Mucosa of descending colon (tissue), 3 donors: ENCODE data around the gene ABITRAM. TPM values are rescaled to one million over a fixed set of nuclear protein-coding genes. Genes with fewer than 3 reads are reported as not detected.

Experiments
- ATAC-seq: fragments of 200-7000 bp; cut with Tn5 transposase; one replicate; pipeline ENCODE4 v1.9.1; 2020; ENCODE audit warnings: mild to moderate bottlenecking, moderate library complexity
- DNase-seq, 3 donors: peaks; one replicate each; pipeline ENCODE4 v3.0.0-alpha.2; 2020
- H3K36me3 ChIP-seq: fragments of 200-600 bp; one replicate; pipeline ENCODE4 v1.8.0; 2021; ENCODE audit warnings: low read depth, mild to moderate bottlenecking
- H3K4me1 ChIP-seq: fragments of 200-600 bp; one replicate; pipeline ENCODE4 v1.8.0; 2021; ENCODE audit warnings: low read depth, mild to moderate bottlenecking
- H3K4me3 ChIP-seq: fragments of 200-600 bp; one replicate; pipeline ENCODE4 v1.8.0; 2021; ENCODE audit warnings: mild to moderate bottlenecking
- H3K9me3 ChIP-seq: fragments of 200-600 bp; one replicate; pipeline ENCODE4 v1.8.0; 2021; ENCODE audit warnings: mild to moderate bottlenecking
- CTCF ChIP-seq: fragments of 200-600 bp; IDR thresholded peaks from one replicate; pipeline ENCODE4 v1.8.0; 2022; ENCODE audit warnings: antibody characterized with exemption, mild to moderate bottlenecking
- intact Hi-C, 2 donors: fragments of 100-400 bp; cut with DNase I in 1 of 2; cut with micrococcal nuclease in 1 of 2; formaldehyde crosslinking; loops; one replicate each; pipeline versions ENCODE4 v1.11.0 to v1.11.1; 2022; cut with DNase I, micrococcal nuclease
- total RNA-seq, 3 donors: library from RNA; stranded (reverse); fragmentation: NEBNext Ultra II Directional in 2 of 3; extraction: Animal tissue kit (Norgen Biotek cat#: 25700) in 2 of 3; gene quantifications; one replicate each; pipeline versions ENCODE4 v1.2.1 to v1.2.4, GENCODE V29; 2021 to 2023
- donor health status: DM: no; HTN: no; CAD: no; lungs with moderate emphysema.
- donor health status: DM: no; HTN: no; CAD: no.
- donor health status: DM: no; HTN: yes; CAD: no.

Gene ABITRAM
- total RNA-seq, 3 donors from 2014 or later = 13.2 to 16.8 (median 15.2) TPM

DNA sequence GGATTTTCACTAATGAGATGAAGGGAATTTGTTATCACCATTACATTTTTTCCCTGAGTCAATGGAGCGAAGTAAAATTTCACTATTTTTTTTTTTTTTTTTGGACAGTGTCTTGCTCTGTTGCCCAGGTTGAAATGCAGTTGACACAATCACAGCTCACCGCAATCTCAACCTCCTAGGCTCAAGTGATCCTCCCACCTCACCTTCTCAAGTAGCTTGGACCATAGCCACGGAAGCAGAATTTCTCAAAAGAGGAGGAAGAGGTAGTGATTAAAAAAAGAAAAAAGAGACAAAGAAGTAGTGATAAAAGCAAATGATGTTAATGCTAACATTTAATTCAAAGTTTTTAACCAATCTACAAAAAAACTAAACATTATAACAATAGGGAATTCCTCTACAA lies 30.0 kb upstream of the ABITRAM start:
- intact Hi-C loops = no loop called here
- no peak for DNase-seq
- ATAC-seq = no peak
- peaks cover 6% of the 10 kb centered on the region for H3K36me3 ChIP-seq
- H3K4me1 ChIP-seq = no peaks in the 10 kb centered on the region
- H3K9me3 ChIP-seq = no peaks in the 10 kb centered on the region
- TF ChIP-seq CTCF = no peak
- no peak overlapping the region for H3K4me3 ChIP-seq

DNA sequence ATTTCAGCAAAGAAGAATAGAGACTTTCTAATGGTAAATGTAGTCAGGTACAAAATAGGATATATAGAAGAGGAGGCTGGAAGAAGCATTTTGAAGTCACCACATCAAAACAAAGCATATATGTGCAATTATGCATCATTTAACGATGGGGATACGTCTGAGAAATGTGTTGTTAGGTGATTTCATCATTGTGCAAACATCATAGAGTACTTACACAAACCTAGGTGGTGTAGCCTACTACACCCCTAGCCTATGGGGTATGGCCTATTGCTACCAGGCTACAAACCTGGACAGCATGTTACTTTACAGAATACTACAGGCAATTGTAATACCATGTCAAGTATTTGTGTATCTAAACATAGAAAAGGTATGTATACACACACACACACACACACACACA lies 28.7 kb upstream of the ABITRAM start:
- Histone ChIP-seq H3K9me3 (no peaks in the 10 kb centered on the region), H3K36me3 (peaks cover 6% of the 10 kb centered on the region), H3K4me1 (no peaks in the 10 kb centered on the region), H3K4me3 (no peak overlapping the region)
- TF ChIP-seq CTCF = no peak
- intact Hi-C loops = no loop called here
- ATAC-seq = no peak
- DNase-seq = no peak

- Histone ChIP-seq H3K4me3 (no peak overlapping the region), H3K9me3 (no peaks in the 10 kb centered on the region), H3K4me1 (no peaks in the 10 kb centered on the region), H3K36me3 (peaks cover 6% of the 10 kb centered on the region)
- intact Hi-C loops = no loop called here
- no peak for ATAC-seq
- DNase-seq = no peak
- no peak for TF ChIP-seq CTCF
Observed at GRCh38 chr9:108910402-108910801, 23.8 kb upstream of the ABITRAM start.

GRCh38 chr9:108910914-108911313 lies 23.3 kb upstream of the ABITRAM start:
- intact Hi-C loops = no loop called here

GRCh38 chr9:108911820-108912219 lies 22.4 kb upstream of the ABITRAM start:
- no peaks in the 10 kb centered on the region for H3K4me1 ChIP-seq
- peaks cover 6% of the 10 kb centered on the region for H3K36me3 ChIP-seq
- intact Hi-C loops = no loop called here
- no peaks in the 10 kb centered on the region for H3K9me3 ChIP-seq
- no peak overlapping the region for H3K4me3 ChIP-seq
- no peak for TF ChIP-seq CTCF
- ATAC-seq (no peak), DNase-seq (no peak)

More at GRCh38 chr9:108910914-108911313, 23.3 kb upstream of the ABITRAM start:
- Histone ChIP-seq H3K4me3 (no peak overlapping the region), H3K36me3 (peaks cover 6% of the 10 kb centered on the region), H3K9me3 (no peaks in the 10 kb centered on the region), H3K4me1 (no peaks in the 10 kb centered on the region)
- TF ChIP-seq CTCF = no peak
- DNase-seq (no peak), ATAC-seq (no peak)

DNA sequence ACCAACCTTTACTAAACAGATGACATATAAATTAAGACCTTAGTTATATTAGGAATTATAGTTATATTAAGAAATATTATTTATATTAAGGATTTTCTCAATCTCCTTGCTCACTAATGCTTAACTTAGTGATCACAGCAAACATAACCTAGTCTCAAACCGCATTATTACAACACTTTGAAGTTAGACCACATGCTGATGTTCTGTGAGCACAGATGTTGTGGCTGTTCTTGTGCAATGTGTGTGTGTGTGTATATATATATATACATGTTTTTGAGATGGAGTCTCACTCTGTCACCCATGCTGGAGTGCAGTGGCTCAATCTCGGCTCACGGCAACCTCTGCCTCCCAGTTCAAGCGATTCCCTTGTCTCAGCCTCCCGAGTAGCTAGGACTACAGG lies 20.8 kb upstream of the ABITRAM start:
- ATAC-seq (no peak), DNase-seq (no peak)
- Histone ChIP-seq H3K4me3 (no peak overlapping the region), H3K36me3 (peaks cover 4% of the 10 kb centered on the region), H3K4me1 (no peaks in the 10 kb centered on the region), H3K9me3 (no peaks in the 10 kb centered on the region)
- TF ChIP-seq CTCF = no peak
- intact Hi-C loops = no loop called here
